ENCODE measurements around the gene C10orf88.

Gene C10orf88, protein sequence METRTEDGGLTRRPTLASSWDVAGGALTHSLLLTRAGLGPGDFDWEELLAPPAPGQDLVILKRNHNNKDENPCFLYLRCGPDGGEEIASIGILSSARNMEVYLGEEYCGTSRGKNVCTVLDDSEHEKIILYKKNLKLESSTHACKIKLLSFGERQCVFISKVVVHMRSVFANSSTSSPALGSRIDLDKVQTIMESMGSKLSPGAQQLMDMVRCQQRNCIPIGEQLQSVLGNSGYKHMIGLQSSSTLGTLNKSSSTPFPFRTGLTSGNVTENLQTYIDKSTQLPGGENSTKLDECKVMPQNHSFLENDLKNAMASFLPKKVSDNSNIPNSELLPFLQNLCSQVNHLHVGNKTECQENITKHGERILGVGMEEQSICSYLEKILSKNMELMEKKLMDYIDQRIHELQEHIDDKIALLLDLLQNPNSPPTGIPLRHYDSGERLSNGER

GRCh38 chr10:122953902-122954730 is at the start of gene C10orf88:
Gene C10orf88, minus strand, starts transcription at chr10:122954227. Its CDS starts 49 bp downstream, at chr10:122954178.
- Histone ChIP-seq H2AFZ (ENCODE audit: low read length) (peak within 1 kb of the TSS; percentile 99), H3K27me3 (ENCODE audit: insufficient read depth, low read length, poor library complexity, severe bottlenecking) (no peaks in the 10 kb centered on the region), H3K9me3 (ENCODE audit: insufficient read depth, low read depth, low read length) (no peaks in the 10 kb centered on the region), H3K9ac (ENCODE audit: low read depth, low read length, poor library complexity, severe bottlenecking) (peak within 1 kb of the TSS; percentile 87), H3K36me3 (ENCODE audit: insufficient read depth, low read length) (no peaks in the 10 kb centered on the region), H3K79me2 (ENCODE audit: insufficient read depth, low read length) (peaks cover 34% of the 10 kb centered on the region), H4K20me1 (ENCODE audit: insufficient read depth, low read length, poor library complexity, severe bottlenecking) (no peaks in the 10 kb centered on the region), H3F3A (ENCODE audit: low read depth) (no peaks in the 10 kb centered on the region), H3K4me3 (ENCODE audit: low read length, poor library complexity, severe bottlenecking) (peak within 1 kb of the TSS; percentile 93), H3K4me2 (ENCODE audit: low read depth, low read length, poor library complexity, severe bottlenecking) (peak within 1 kb of the TSS; percentile 99), H3K9me2 (replicated peaks; ENCODE audit: low read depth, low read length) (no peaks in the 10 kb centered on the region), H3K4me1 (ENCODE audit: insufficient read depth, low read length, poor library complexity, severe bottlenecking) (peaks cover 55% of the 10 kb centered on the region)
- TF ChIP-seq EZH2phosphoT487 (IDR thresholded peaks at IDR 0.05; ENCODE audit: borderline replicate concordance): no peak
- TF ChIP-seq, protein P1, sequence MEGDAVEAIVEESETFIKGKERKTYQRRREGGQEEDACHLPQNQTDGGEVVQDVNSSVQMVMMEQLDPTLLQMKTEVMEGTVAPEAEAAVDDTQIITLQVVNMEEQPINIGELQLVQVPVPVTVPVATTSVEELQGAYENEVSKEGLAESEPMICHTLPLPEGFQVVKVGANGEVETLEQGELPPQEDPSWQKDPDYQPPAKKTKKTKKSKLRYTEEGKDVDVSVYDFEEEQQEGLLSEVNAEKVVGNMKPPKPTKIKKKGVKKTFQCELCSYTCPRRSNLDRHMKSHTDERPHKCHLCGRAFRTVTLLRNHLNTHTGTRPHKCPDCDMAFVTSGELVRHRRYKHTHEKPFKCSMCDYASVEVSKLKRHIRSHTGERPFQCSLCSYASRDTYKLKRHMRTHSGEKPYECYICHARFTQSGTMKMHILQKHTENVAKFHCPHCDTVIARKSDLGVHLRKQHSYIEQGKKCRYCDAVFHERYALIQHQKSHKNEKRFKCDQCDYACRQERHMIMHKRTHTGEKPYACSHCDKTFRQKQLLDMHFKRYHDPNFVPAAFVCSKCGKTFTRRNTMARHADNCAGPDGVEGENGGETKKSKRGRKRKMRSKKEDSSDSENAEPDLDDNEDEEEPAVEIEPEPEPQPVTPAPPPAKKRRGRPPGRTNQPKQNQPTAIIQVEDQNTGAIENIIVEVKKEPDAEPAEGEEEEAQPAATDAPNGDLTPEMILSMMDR (conservative IDR thresholded peaks at IDR 0.05; ENCODE audit: low read length): no peak

DNA sequence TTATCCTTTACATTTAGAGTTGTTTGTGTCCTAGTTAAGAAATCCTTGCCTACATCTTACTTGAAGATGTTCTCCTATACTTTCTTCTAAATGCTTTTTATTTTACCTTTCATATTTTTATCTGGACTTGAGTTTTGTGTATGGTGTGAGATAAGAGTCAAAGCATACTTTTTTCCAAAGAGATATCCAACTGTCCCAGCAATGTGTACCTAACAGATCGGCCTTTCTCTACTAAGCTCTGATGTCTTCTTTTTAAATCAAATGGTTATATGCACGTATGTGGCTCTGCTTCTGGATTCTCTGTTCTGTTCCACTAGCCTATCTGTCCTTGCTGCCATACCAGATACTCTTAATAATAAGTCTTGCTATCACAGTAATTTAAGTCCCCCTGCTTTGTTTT is 47.3 kb upstream of the C10orf88 start:
- Histone ChIP-seq H3K79me2 (ENCODE audit: insufficient read depth, low read length) (peaks cover 49% of the 10 kb centered on the region), H3K4me1 (ENCODE audit: insufficient read depth, low read length, poor library complexity, severe bottlenecking) (peaks cover 18% of the 10 kb centered on the region), H3K9me2 (replicated peaks; ENCODE audit: low read depth, low read length) (no peaks in the 10 kb centered on the region), H3K36me3 (ENCODE audit: insufficient read depth, low read length) (peaks cover 11% of the 10 kb centered on the region; the same call in 1 of the 2 replicates), H2AFZ (ENCODE audit: low read length) (no peak overlapping the region), H3K4me2 (ENCODE audit: low read depth, low read length, poor library complexity, severe bottlenecking) (no peak overlapping the region), H3F3A (ENCODE audit: low read depth) (no peaks in the 10 kb centered on the region), H3K9ac (ENCODE audit: low read depth, low read length, poor library complexity, severe bottlenecking) (no peak overlapping the region), H3K27me3 (ENCODE audit: insufficient read depth, low read length, poor library complexity, severe bottlenecking) (no peaks in the 10 kb centered on the region), H3K9me3 (ENCODE audit: insufficient read depth, low read depth, low read length) (no peaks in the 10 kb centered on the region), H4K20me1 (ENCODE audit: insufficient read depth, low read length, poor library complexity, severe bottlenecking) (peaks cover 22% of the 10 kb centered on the region), H3K4me3 (ENCODE audit: low read length, poor library complexity, severe bottlenecking) (no peak overlapping the region)
- no peak for TF ChIP-seq EZH2phosphoT487 (IDR thresholded peaks at IDR 0.05; ENCODE audit: borderline replicate concordance)

DNA sequence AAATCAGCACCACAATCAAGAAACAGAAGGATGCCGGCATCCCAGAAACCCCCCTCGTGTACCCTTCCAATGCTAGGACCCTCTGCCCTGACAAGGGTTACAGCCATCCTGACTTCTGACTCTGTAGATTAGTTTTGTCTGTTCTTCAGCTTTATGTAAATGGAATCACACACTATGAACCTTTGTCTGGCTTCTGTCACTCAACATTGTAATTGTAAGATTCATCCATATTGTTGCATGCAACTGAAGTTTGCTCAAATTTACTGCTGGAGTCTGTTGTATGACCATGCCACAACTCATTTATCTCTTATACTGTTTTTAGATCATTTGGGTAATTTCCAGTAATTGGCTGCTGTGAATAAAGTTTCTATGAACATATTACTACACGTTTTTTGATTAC is 46.1 kb upstream of the C10orf88 start:
- no peak overlapping the region for H3K4me2 ChIP-seq (ENCODE audit: low read depth, low read length, poor library complexity, severe bottlenecking)
- TF ChIP-seq, protein P1 (conservative IDR thresholded peaks at IDR 0.05; ENCODE audit: low read length): no peak
- TF ChIP-seq EZH2phosphoT487 (IDR thresholded peaks at IDR 0.05; ENCODE audit: borderline replicate concordance): no peak

More for the DNA sequence above, 46.1 kb upstream of the C10orf88 start:
- peaks cover 6% of the 10 kb centered on the region for H3K4me1 ChIP-seq (ENCODE audit: insufficient read depth, low read length, poor library complexity, severe bottlenecking)
- peaks cover 37% of the 10 kb centered on the region for H3K79me2 ChIP-seq (ENCODE audit: insufficient read depth, low read length)
- no peaks in the 10 kb centered on the region for H3K9me3 ChIP-seq (ENCODE audit: insufficient read depth, low read depth, low read length)
- no peaks in the 10 kb centered on the region for H3K27me3 ChIP-seq (ENCODE audit: insufficient read depth, low read length, poor library complexity, severe bottlenecking)
- H3K4me3 ChIP-seq (ENCODE audit: low read length, poor library complexity, severe bottlenecking): no peak overlapping the region
- peaks cover 23% of the 10 kb centered on the region for H3K36me3 ChIP-seq (ENCODE audit: insufficient read depth, low read length)
- no peaks in the 10 kb centered on the region for H3F3A ChIP-seq (ENCODE audit: low read depth)
- H3K9ac ChIP-seq (ENCODE audit: low read depth, low read length, poor library complexity, severe bottlenecking): no peak overlapping the region
- no peak overlapping the region for H2AFZ ChIP-seq (ENCODE audit: low read length)
- peaks cover 11% of the 10 kb centered on the region for H4K20me1 ChIP-seq (ENCODE audit: insufficient read depth, low read length, poor library complexity, severe bottlenecking)
- H3K9me2 ChIP-seq (replicated peaks; ENCODE audit: low read depth, low read length): no peaks in the 10 kb centered on the region

Data from Loucy (cell line).